K562 (cell line): ENCODE data around the gene CCDC17. TPM values are rescaled to one million over a fixed set of nuclear protein-coding genes. Genes with fewer than 3 reads are reported as not detected.

Experiments used
- CBFA2T2 ChIP-seq: fragments of 450-650 bp; conservative IDR thresholded peaks from 2 replicates; pipeline ENCODE4 v1.6.1; 2017; ENCODE audit warnings: mild to moderate bottlenecking
- ETS2 ChIP-seq: IDR thresholded peaks from 2 replicates; pipeline ENCODE4 v1.6.1; 2016; ENCODE audit warnings: borderline replicate concordance, missing genetic modification characterization, mild to moderate bottlenecking, moderate library complexity, missing compliant biosample characterization; ENCODE audit not compliant: poor library complexity, severe bottlenecking
- PHTF2 ChIP-seq: fragments of 250-450 bp; sonication (Bioruptor Pico); IDR thresholded peaks from 2 replicates; pipeline ENCODE4 v1.5.0; 2021; ENCODE audit warnings: mild to moderate bottlenecking
- STAT5B ChIP-seq: fragments of 250-450 bp; sonication (Bioruptor Pico); IDR thresholded peaks from 2 replicates; pipeline ENCODE4 v1.8.0; 2021; ENCODE audit warnings: mild to moderate bottlenecking, inconsistent platforms
- ZBTB1 ChIP-seq: sonication (generic); formaldehyde crosslinking; IDR thresholded peaks from 2 replicates; pipeline ENCODE4 v1.8.1; 2023; ENCODE audit warnings: missing genetic modification reagents, low read depth, mild to moderate bottlenecking, borderline replicate concordance
- ZBTB7A ChIP-seq: IDR thresholded peaks from 2 replicates; pipeline ENCODE4 v1.6.1; 2011; ENCODE audit warnings: low read depth, mild to moderate bottlenecking, low read length, moderate library complexity, borderline replicate concordance; ENCODE audit not compliant: control insufficient read depth
- ZNF444 ChIP-seq: fragments of 250-450 bp; sonication (Bioruptor Pico); IDR thresholded peaks from 2 replicates; pipeline ENCODE4 v1.4.0; 2020; ENCODE audit warnings: mild to moderate bottlenecking, moderate library complexity
- ZNF445 ChIP-seq: fragments of 250-450 bp; sonication (Bioruptor Pico); IDR thresholded peaks from 2 replicates; pipeline ENCODE4 v1.4.0; 2020; ENCODE audit warnings: low read depth, mild to moderate bottlenecking, moderate library complexity
- polyA plus RNA-seq, 8 experiments: library from polyadenylated mRNA; depleted of rRNA in 4 of 8; stranded (reverse) in 5 of 8; unstranded in 3 of 8; fragments of >200 nt; fragmentation: Nextera tagmentation in 2 of 8; fragmentation: Illumina TruSeq in 1 of 8; extraction: Ambion mirVana in 2 of 8; extraction: Trizol in 1 of 8; gene quantifications; 2 replicates each; pipeline versions ENCODE4 v1.2.1 to v1.2.3, GENCODE V29; 2011 to 2014; ENCODE audit warnings: inconsistent platforms in 1 of 8, missing spikeins in 1 of 8
- total RNA-seq, 7 experiments: library from RNA; depleted of rRNA in 6 of 7; stranded (reverse); fragments of >200 nt in 6 of 7; fragmentation: Illumina TruSeq in 2 of 7; extraction: Trizol in 2 of 7; gene quantifications; 2 replicates each; pipeline versions ENCODE4 v1.2.1 to v1.2.3, GENCODE V29; 2011 to 2021; ENCODE audit warnings: low replicate concordance in 1 of 7
- TF ChIP-seq, protein P1 (sequence below): sonication (generic); formaldehyde crosslinking; IDR thresholded peaks from 2 replicates; pipeline ENCODE4 v1.8.0; 2023; ENCODE audit warnings: mild to moderate bottlenecking, missing genetic modification reagents
- TF ChIP-seq, protein P2 (sequence below): fragments of 200-800 bp; sonication (Bioruptor generic); IDR thresholded peaks from 2 replicates; pipeline ENCODE4 v1.6.1; 2016; ENCODE audit warnings: missing genetic modification characterization, missing compliant biosample characterization
- TF ChIP-seq, protein P3 (sequence below), 2 experiments: fragments of 450-650 bp; IDR thresholded peaks; 2 replicates each; pipeline ENCODE4 v1.6.1; 2018; ENCODE audit warnings: mild to moderate bottlenecking in 2 of 2, low read depth in 1 of 2; ENCODE audit not compliant: partially characterized antibody in 2 of 2
- TF ChIP-seq, protein P4 (sequence below): fragments of 250-450 bp; sonication (Bioruptor Pico); IDR thresholded peaks from 2 replicates; pipeline ENCODE4 v1.8.0; 2021; ENCODE audit warnings: borderline replicate concordance, mild to moderate bottlenecking, moderate library complexity; ENCODE audit not compliant: poor library complexity, severe bottlenecking

CCDC17 gene
- total and polyA plus RNA-seq, 9 of the 15 experiments (the other 6 are each of a cell fraction or from before 2014, with no cell fraction given) = 0.20 to 2.4 (median 0.85) TPM

DNA sequence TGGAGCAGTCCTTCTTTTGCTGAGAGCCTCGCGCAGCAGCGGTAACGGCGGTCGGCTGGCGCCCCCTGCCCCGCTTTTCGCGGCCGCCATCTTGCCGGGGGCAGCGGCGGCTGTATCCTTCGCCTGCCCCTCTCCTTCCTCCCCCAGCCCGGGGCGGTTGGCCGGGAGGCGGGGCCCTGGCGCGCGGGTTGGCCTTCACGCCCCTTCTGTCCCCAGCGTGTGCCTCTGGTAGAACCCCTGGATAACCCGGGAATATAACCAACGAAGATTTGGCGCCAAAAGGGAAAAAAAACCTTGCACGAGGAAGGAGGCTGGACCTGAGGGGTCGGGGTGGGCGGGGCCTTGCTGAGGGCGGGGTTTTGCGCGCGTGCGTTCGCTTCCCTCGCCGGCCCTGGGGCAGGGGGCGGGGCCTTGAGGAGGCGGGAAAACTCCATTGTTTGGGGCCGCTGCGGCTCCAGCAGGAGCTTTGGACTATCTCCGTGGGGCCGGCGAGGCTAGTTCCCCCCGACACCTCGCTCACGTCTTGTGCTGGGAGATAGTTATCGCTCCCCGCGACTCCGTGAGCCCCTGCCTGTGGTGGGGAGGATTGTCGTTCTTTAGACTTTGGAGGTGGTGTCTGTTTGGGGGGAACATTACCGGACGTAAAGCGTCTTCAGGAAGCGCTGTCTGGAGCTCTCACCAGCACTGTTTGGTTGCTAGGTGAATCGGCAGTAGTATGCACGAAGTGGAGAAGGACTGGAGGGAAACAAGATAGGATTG, 39.3 kb downstream of the CCDC17 start (continued):
- TF ChIP-seq, protein P1, sequence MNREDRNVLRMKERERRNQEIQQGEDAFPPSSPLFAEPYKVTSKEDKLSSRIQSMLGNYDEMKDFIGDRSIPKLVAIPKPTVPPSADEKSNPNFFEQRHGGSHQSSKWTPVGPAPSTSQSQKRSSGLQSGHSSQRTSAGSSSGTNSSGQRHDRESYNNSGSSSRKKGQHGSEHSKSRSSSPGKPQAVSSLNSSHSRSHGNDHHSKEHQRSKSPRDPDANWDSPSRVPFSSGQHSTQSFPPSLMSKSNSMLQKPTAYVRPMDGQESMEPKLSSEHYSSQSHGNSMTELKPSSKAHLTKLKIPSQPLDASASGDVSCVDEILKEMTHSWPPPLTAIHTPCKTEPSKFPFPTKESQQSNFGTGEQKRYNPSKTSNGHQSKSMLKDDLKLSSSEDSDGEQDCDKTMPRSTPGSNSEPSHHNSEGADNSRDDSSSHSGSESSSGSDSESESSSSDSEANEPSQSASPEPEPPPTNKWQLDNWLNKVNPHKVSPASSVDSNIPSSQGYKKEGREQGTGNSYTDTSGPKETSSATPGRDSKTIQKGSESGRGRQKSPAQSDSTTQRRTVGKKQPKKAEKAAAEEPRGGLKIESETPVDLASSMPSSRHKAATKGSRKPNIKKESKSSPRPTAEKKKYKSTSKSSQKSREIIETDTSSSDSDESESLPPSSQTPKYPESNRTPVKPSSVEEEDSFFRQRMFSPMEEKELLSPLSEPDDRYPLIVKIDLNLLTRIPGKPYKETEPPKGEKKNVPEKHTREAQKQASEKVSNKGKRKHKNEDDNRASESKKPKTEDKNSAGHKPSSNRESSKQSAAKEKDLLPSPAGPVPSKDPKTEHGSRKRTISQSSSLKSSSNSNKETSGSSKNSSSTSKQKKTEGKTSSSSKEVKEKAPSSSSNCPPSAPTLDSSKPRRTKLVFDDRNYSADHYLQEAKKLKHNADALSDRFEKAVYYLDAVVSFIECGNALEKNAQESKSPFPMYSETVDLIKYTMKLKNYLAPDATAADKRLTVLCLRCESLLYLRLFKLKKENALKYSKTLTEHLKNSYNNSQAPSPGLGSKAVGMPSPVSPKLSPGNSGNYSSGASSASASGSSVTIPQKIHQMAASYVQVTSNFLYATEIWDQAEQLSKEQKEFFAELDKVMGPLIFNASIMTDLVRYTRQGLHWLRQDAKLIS (CRISPR knock-in tag) = peak; percentile 87
- TF ChIP-seq STAT5B (CRISPR knock-in tag) (no peak), ZBTB1 (no peak; the same call in 1 of the 2 replicates), ZNF445 (CRISPR knock-in tag) (no peak), ZBTB7A (peak; percentile 77; the same call in 1 of the 2 replicates), PHTF2 (no peak), CBFA2T2 (no peak), ETS2 (no peak), ZNF444 (CRISPR knock-in tag) (no peak)
- TF ChIP-seq, protein P2, sequence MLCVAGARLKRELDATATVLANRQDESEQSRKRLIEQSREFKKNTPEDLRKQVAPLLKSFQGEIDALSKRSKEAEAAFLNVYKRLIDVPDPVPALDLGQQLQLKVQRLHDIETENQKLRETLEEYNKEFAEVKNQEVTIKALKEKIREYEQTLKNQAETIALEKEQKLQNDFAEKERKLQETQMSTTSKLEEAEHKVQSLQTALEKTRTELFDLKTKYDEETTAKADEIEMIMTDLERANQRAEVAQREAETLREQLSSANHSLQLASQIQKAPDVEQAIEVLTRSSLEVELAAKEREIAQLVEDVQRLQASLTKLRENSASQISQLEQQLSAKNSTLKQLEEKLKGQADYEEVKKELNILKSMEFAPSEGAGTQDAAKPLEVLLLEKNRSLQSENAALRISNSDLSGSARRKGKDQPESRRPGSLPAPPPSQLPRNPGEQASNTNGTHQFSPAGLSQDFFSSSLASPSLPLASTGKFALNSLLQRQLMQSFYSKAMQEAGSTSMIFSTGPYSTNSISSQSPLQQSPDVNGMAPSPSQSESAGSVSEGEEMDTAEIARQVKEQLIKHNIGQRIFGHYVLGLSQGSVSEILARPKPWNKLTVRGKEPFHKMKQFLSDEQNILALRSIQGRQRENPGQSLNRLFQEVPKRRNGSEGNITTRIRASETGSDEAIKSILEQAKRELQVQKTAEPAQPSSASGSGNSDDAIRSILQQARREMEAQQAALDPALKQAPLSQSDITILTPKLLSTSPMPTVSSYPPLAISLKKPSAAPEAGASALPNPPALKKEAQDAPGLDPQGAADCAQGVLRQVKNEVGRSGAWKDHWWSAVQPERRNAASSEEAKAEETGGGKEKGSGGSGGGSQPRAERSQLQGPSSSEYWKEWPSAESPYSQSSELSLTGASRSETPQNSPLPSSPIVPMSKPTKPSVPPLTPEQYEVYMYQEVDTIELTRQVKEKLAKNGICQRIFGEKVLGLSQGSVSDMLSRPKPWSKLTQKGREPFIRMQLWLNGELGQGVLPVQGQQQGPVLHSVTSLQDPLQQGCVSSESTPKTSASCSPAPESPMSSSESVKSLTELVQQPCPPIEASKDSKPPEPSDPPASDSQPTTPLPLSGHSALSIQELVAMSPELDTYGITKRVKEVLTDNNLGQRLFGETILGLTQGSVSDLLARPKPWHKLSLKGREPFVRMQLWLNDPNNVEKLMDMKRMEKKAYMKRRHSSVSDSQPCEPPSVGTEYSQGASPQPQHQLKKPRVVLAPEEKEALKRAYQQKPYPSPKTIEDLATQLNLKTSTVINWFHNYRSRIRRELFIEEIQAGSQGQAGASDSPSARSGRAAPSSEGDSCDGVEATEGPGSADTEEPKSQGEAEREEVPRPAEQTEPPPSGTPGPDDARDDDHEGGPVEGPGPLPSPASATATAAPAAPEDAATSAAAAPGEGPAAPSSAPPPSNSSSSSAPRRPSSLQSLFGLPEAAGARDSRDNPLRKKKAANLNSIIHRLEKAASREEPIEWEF = no peak
- TF ChIP-seq, protein P3, sequence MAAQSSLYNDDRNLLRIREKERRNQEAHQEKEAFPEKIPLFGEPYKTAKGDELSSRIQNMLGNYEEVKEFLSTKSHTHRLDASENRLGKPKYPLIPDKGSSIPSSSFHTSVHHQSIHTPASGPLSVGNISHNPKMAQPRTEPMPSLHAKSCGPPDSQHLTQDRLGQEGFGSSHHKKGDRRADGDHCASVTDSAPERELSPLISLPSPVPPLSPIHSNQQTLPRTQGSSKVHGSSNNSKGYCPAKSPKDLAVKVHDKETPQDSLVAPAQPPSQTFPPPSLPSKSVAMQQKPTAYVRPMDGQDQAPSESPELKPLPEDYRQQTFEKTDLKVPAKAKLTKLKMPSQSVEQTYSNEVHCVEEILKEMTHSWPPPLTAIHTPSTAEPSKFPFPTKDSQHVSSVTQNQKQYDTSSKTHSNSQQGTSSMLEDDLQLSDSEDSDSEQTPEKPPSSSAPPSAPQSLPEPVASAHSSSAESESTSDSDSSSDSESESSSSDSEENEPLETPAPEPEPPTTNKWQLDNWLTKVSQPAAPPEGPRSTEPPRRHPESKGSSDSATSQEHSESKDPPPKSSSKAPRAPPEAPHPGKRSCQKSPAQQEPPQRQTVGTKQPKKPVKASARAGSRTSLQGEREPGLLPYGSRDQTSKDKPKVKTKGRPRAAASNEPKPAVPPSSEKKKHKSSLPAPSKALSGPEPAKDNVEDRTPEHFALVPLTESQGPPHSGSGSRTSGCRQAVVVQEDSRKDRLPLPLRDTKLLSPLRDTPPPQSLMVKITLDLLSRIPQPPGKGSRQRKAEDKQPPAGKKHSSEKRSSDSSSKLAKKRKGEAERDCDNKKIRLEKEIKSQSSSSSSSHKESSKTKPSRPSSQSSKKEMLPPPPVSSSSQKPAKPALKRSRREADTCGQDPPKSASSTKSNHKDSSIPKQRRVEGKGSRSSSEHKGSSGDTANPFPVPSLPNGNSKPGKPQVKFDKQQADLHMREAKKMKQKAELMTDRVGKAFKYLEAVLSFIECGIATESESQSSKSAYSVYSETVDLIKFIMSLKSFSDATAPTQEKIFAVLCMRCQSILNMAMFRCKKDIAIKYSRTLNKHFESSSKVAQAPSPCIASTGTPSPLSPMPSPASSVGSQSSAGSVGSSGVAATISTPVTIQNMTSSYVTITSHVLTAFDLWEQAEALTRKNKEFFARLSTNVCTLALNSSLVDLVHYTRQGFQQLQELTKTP (IDR thresholded peaks at IDR 0.05; ENCODE audit: low read depth in 1 of 2, partially characterized antibody in 2 of 2) = peak in 1 of 2 experiments; percentile 35
- TF ChIP-seq, protein P4, sequence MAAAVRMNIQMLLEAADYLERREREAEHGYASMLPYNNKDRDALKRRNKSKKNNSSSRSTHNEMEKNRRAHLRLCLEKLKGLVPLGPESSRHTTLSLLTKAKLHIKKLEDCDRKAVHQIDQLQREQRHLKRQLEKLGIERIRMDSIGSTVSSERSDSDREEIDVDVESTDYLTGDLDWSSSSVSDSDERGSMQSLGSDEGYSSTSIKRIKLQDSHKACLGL (CRISPR knock-in tag) = no peak
